ENCODE data around the gene SF3B2.
"Not testable (repeated sequence)": the region's sequence is repeated elsewhere in the genome, so short reads cannot be mapped to it uniquely, and the experiment has no call there.

DNA sequence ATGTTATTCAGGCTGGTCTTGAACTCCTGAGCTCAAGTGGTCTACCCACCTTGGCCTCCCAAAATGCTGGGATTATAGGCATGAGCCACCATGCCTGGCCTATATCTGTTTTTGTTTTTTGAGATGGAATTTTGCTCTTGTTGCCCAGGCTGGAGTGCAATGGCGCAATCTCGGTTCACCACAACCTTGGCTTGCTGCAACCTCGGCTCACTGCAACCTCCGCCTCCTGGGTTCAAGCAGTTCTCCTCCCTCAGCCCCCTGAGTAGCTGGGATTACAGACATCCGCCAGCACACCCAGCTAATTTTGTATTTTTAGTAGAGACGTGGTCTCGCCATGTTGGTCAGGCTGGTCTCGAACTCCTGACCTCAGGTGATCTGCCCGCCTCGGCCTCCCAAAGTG is 47.6 kb downstream of the SF3B2 start:
- TF ChIP-seq POLR2A (IDR thresholded peaks at IDR 0.05; ENCODE audit: low read depth); CTCF (IDR thresholded peaks at IDR 0.05); POLR2AphosphoS5 (IDR thresholded peaks at IDR 0.05); EP300 (IDR thresholded peaks at IDR 0.05): not testable (repeated sequence)

All from esophagus muscularis mucosa (tissue), 4 donors.